Measurements from ENCODE around the gene NOS1AP. TPM values are rescaled to one million over a fixed set of nuclear protein-coding genes. Genes with fewer than 3 reads are reported as not detected.

NOS1AP gene
- total RNA-seq, 4 donors from 2014 or later = 8.5 to 34.8 (median 14.1) TPM

DNA sequence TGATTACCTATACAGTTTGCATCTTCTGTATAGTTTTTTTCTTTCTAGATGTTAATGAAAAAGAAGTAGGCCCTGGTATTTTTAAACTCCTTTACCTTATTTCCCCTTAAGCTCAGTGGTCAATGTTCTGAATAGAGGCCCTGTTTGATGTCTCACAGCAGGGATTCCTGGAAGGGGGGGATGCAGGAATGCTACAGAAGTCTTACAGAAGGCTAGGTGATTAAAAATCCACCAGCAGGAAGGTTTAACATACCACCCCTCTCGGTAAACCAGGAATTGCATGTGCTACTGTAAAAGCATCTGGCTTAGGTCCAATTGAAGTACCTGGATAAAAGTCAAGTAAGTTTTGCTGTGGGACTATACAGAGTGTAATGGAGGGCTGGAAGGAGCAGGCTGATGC lies 78.3 kb downstream of the NOS1AP start:
- TF ChIP-seq, protein P1, sequence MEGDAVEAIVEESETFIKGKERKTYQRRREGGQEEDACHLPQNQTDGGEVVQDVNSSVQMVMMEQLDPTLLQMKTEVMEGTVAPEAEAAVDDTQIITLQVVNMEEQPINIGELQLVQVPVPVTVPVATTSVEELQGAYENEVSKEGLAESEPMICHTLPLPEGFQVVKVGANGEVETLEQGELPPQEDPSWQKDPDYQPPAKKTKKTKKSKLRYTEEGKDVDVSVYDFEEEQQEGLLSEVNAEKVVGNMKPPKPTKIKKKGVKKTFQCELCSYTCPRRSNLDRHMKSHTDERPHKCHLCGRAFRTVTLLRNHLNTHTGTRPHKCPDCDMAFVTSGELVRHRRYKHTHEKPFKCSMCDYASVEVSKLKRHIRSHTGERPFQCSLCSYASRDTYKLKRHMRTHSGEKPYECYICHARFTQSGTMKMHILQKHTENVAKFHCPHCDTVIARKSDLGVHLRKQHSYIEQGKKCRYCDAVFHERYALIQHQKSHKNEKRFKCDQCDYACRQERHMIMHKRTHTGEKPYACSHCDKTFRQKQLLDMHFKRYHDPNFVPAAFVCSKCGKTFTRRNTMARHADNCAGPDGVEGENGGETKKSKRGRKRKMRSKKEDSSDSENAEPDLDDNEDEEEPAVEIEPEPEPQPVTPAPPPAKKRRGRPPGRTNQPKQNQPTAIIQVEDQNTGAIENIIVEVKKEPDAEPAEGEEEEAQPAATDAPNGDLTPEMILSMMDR (IDR thresholded peaks at IDR 0.05) = no peak
- TF ChIP-seq POLR2AphosphoS5 (IDR thresholded peaks at IDR 0.05) = no peak
- no peak for TF ChIP-seq EP300 (IDR thresholded peaks at IDR 0.05; ENCODE audit: low read depth)
- TF ChIP-seq POLR2A (IDR thresholded peaks at IDR 0.05) = no peak
- intact Hi-C loops (cut with DNase I; ENCODE audit: low total_unique reads) = no loop called here
- peaks cover 0 to 11% (median 0%) of the 10 kb centered on the region in 4 donors for H3K4me1 ChIP-seq
- H3K4me3 ChIP-seq = no peak overlapping the region
- no peak overlapping the region for H3K27ac ChIP-seq
- 36 to 44% methylated on average over 1 of the region's 1 CpG for WGBS, 2 donors (ENCODE audit: low coverage in 1 of 2)
- in situ Hi-C loops (cut with MboI; ENCODE audit: low pct_ligation_motif_present in 1 of 4, low pct_unique_long_range_greater_than_20kb in 1 of 4, low sequenced_read_pairs in 3 of 4) = no loop called here
- H3K36me3 ChIP-seq = no peaks in the 10 kb centered on the region
- no peaks in the 10 kb centered on the region for H3K27me3 ChIP-seq
- no peak for DNase-seq
- H3K9me3 ChIP-seq = no peaks in the 10 kb centered on the region

- TF ChIP-seq, protein P1 (IDR thresholded peaks at IDR 0.05) = no peak
- TF ChIP-seq EP300 (IDR thresholded peaks at IDR 0.05; ENCODE audit: low read depth) = no peak
- no peak for TF ChIP-seq POLR2AphosphoS5 (IDR thresholded peaks at IDR 0.05)
- no peak for TF ChIP-seq POLR2A (IDR thresholded peaks at IDR 0.05)
- DNase-seq = no peak
- H3K27me3 ChIP-seq = no peaks in the 10 kb centered on the region
- in situ Hi-C loops (cut with MboI; ENCODE audit: low pct_ligation_motif_present in 1 of 4, low pct_unique_long_range_greater_than_20kb in 1 of 4, low sequenced_read_pairs in 3 of 4) = no loop called here
- no peaks in the 10 kb centered on the region for H3K36me3 ChIP-seq
- no peak overlapping the region for H3K4me3 ChIP-seq
- peaks cover 0 to 11% (median 0%) of the 10 kb centered on the region in 4 donors for H3K4me1 ChIP-seq
- intact Hi-C loops (cut with DNase I; ENCODE audit: low total_unique reads) = no loop called here
- no peak overlapping the region for H3K27ac ChIP-seq
- no peaks in the 10 kb centered on the region for H3K9me3 ChIP-seq
Observed at GRCh38 chr1:162150112-162150511, 80.6 kb downstream of the NOS1AP start.

GRCh38 chr1:162151900-162152829 lies 82.7 kb downstream of the NOS1AP start:
- H3K36me3 ChIP-seq = no peaks in the 10 kb centered on the region
- intact Hi-C loops (cut with DNase I; ENCODE audit: low total_unique reads) (no loop called here), in situ Hi-C loops (cut with MboI; ENCODE audit: low pct_ligation_motif_present in 1 of 4, low pct_unique_long_range_greater_than_20kb in 1 of 4, low sequenced_read_pairs in 3 of 4) (no loop called here)
- no peak overlapping the region for H3K27ac ChIP-seq
- TF ChIP-seq POLR2A (IDR thresholded peaks at IDR 0.05) = no peak
- TF ChIP-seq, protein P1 (IDR thresholded peaks at IDR 0.05) = no peak
- no peak for TF ChIP-seq EP300 (IDR thresholded peaks at IDR 0.05; ENCODE audit: low read depth)
- TF ChIP-seq POLR2AphosphoS5 (IDR thresholded peaks at IDR 0.05) = no peak
- no peak overlapping the region for H3K4me3 ChIP-seq
- WGBS, 2 donors (ENCODE audit: low coverage in 1 of 2) = 43 to 71% methylated on average over 1 to 9 of the region's 9 CpGs
- no peaks in the 10 kb centered on the region for H3K9me3 ChIP-seq
- H3K27me3 ChIP-seq = no peaks in the 10 kb centered on the region
- peaks cover 0 to 5% (median under 1%) of the 10 kb centered on the region in 4 donors for H3K4me1 ChIP-seq
- no peak for DNase-seq

DNA sequence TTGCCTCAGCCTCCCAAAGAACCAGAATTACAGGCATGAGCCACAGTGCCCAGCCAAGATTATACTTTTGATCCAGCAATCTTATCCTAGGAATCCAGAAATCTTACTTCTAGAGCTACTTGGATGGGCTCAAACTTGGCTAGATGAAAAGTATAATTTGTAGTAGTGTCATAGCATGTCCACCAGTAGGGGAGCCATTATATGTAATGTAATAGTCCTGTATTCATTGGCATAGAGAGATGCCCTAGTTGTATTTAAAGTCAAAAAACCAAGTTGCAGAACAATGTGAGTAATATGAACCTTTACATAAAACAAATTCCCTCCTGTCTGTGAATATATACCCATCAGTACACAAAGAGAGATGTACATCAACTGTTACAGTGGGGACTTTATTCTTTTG lies 83.9 kb downstream of the NOS1AP start:
- Histone ChIP-seq H3K4me1 (peaks cover under 1 to 7% (median 2%) of the 10 kb centered on the region in 4 donors), H3K36me3 (no peaks in the 10 kb centered on the region), H3K27me3 (no peaks in the 10 kb centered on the region), H3K27ac (no peak overlapping the region), H3K9me3 (no peaks in the 10 kb centered on the region), H3K4me3 (no peak overlapping the region)
- DNase-seq = no peak
- intact Hi-C loops (cut with DNase I; ENCODE audit: low total_unique reads) = no loop called here
- TF ChIP-seq POLR2AphosphoS5 (IDR thresholded peaks at IDR 0.05) = no peak
- TF ChIP-seq EP300 (IDR thresholded peaks at IDR 0.05; ENCODE audit: low read depth) = no peak
- TF ChIP-seq POLR2A (IDR thresholded peaks at IDR 0.05) = no peak
- TF ChIP-seq, protein P1 (IDR thresholded peaks at IDR 0.05) = no peak
- in situ Hi-C loops (cut with MboI; ENCODE audit: low pct_ligation_motif_present in 1 of 4, low pct_unique_long_range_greater_than_20kb in 1 of 4, low sequenced_read_pairs in 3 of 4) = no loop called here

All from transverse colon (tissue), 4 donors.